CD8-positive, alpha-beta memory T cell (primary cell): ENCODE data around the gene GOLGA6L25. TPM values are rescaled to one million over a fixed set of nuclear protein-coding genes. Genes with fewer than 3 reads are reported as not detected.
A peak's percentile ranks its signal among the peaks of the same experiment; 100 is the strongest.
"Not testable (repeated sequence)": the region's sequence is repeated elsewhere in the genome, so short reads cannot be mapped to it uniquely, and the experiment has no call there.

Experiments
- CTCF ChIA-PET: fragments of 350-600 bp; sonication (Branson Sonifier 250); formaldehyde crosslinking; loops from one replicate; lab custom pipeline; 2021; ENCODE audit warnings: antibody characterized with exemption; lab: Charles Lee
- POLR2A ChIA-PET: fragments of 350-600 bp; sonication (Branson Sonifier 250); formaldehyde crosslinking; loops from one replicate; lab custom pipeline; 2021; ENCODE audit warnings: antibody characterized with exemption; lab: Charles Lee
- DNase-seq, 5 donors: peaks; one replicate each; pipeline versions ENCODE4 v3.0.0 to v3.0.0-alpha.2; 2020 to 2022; ENCODE audit warnings: mixed read lengths in 1 of 5
- H3K27ac ChIP-seq: one replicate; pipeline ENCODE4 v1.7.0; 2013; ENCODE audit warnings: low read depth, mild to moderate bottlenecking, low read length, moderate library complexity
- H3K27me3 ChIP-seq: 2 replicates; pipeline ENCODE4 v1.7.0; 2013; ENCODE audit warnings: low read length, mild to moderate bottlenecking; ENCODE audit not compliant: insufficient read depth, poor library complexity, severe bottlenecking
- H3K36me3 ChIP-seq: 2 replicates; pipeline ENCODE4 v1.7.0; 2013; ENCODE audit warnings: mild to moderate bottlenecking, low read length, moderate library complexity; ENCODE audit not compliant: insufficient read depth
- H3K4me1 ChIP-seq: 2 replicates; pipeline ENCODE4 v1.7.0; 2013; ENCODE audit warnings: mild to moderate bottlenecking, low read length, moderate library complexity; ENCODE audit not compliant: insufficient read depth
- H3K4me3 ChIP-seq: 2 replicates; pipeline ENCODE4 v1.7.0; 2013; ENCODE audit warnings: mild to moderate bottlenecking, low read length
- H3K9me3 ChIP-seq: 2 replicates; pipeline ENCODE4 v1.7.0; 2013; ENCODE audit warnings: mild to moderate bottlenecking, low read length
- H3K27ac Mint-ChIP-seq, 8 donors: one replicate each; pipeline ENCODE4 v1.8.0; 2020 to 2021; ENCODE audit warnings: mixed read lengths in 8 of 8, mild to moderate bottlenecking in 6 of 8, inconsistent platforms in 3 of 8, moderate library complexity in 3 of 8
- H3K27me3 Mint-ChIP-seq, 2 donors: one replicate each; pipeline ENCODE4 v1.8.0; 2020 to 2021; ENCODE audit warnings: mixed read lengths in 2 of 2, mild to moderate bottlenecking in 1 of 2, moderate library complexity in 1 of 2
- H3K36me3 Mint-ChIP-seq, 3 donors: one replicate each; pipeline ENCODE4 v1.8.0; 2020 to 2021; ENCODE audit warnings: mixed read lengths in 3 of 3, inconsistent platforms in 1 of 3, mild to moderate bottlenecking in 1 of 3
- H3K4me1 Mint-ChIP-seq, 3 donors: one replicate each; pipeline ENCODE4 v1.8.0; 2020 to 2021; ENCODE audit warnings: mixed read lengths in 3 of 3, inconsistent platforms in 1 of 3, mild to moderate bottlenecking in 1 of 3
- H3K4me3 Mint-ChIP-seq, 7 donors: one replicate each; pipeline ENCODE4 v1.8.0; 2020 to 2021; ENCODE audit warnings: mixed read lengths in 7 of 7, mild to moderate bottlenecking in 6 of 7, moderate library complexity in 4 of 7, inconsistent platforms in 2 of 7
- H3K9me3 Mint-ChIP-seq, 5 donors: one replicate each; pipeline ENCODE4 v1.8.0; 2020 to 2022; ENCODE audit warnings: mixed read lengths in 5 of 5, mild to moderate bottlenecking in 3 of 5, moderate library complexity in 2 of 5, inconsistent platforms in 1 of 5
- polyA plus RNA-seq: library from polyadenylated mRNA; unstranded; fragments of 300-500 nt; fragmentation: Illumina TruSeq; gene quantifications from one replicate; pipeline ENCODE4 v1.2.3, GENCODE V29; 2021
- total RNA-seq, 2 experiments: library from RNA; stranded (reverse); gene quantifications; one replicate each; pipeline ENCODE4 v1.2.3, GENCODE V29; 2021

GOLGA6L25 gene, protein sequence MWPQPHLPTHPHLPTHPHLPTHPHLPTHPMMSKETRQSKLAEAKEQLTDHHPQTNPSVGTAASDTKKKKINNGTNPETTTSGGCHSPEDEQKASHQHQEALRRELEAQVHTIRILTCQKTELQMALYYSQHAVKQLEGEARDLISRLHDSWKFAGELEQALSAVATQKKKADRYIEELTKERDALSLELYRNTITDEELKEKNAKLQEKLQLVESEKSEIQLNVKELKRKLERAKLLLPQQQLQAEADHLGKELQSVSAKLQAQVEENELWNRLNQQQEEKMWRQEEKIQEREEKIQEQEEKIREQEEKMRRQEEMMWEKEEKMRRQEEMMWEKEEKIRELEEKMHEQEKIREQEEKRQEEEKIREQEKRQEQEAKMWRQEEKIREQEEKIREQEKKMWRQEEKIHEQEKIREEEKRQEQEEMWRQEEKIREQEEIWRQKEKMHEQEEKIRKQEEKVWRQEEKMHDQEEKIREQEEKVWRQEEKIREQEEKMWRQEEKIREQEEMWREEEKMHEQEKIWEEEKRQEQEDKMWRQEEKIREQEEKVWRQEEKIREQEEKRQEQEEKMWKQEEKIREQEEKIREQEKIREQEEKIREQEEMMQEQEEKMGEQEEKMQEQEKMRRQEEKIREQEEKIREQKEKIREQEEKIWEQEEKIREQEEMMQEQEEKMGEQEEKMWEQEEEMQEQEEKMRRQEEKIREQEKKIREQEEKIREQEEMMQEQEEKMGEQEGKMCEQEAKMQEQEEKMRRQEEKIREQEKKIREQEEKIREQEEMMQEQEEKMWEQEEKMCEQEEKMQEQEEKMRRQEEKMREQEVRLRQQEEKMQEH
- total RNA-seq = not detected
- not detected for polyA plus RNA-seq

DNA sequence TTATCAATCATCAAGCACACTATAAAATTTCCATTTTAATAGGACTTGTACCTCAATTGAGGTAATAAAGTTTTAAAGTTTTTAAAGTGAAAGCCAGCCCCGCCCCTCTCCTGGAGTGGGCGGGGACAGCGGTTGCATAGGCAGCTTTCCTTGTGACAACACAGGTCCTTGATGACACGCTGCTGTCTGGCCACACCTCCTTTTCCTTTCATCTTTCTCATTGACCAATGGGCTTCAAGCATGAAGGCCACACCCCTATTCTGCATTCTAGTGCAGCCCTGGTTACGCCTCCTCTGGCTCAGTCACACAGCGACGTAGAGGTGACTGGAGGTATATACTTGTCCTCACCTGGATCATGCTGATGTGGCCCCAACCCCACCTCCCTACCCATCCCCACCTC, at the start of gene GOLGA6L25:
GOLGA6L25 (plus strand) TSS at position 301 of the 400 bp plus-strand sequence; CDS start at position 362, 61 bp downstream.
- H3K27me3 ChIP-seq, H3K4me1 ChIP-seq, H3K27me3 Mint-ChIP-seq, H3K36me3 ChIP-seq, H3K4me1 Mint-ChIP-seq, H3K9me3 Mint-ChIP-seq, H3K27ac ChIP-seq, CTCF ChIA-PET, H3K36me3 Mint-ChIP-seq, H3K9me3 ChIP-seq, H3K4me3 Mint-ChIP-seq, H3K4me3 ChIP-seq, DNase-seq, H3K27ac Mint-ChIP-seq, POLR2A ChIA-PET: not testable (repeated sequence)

DNA sequence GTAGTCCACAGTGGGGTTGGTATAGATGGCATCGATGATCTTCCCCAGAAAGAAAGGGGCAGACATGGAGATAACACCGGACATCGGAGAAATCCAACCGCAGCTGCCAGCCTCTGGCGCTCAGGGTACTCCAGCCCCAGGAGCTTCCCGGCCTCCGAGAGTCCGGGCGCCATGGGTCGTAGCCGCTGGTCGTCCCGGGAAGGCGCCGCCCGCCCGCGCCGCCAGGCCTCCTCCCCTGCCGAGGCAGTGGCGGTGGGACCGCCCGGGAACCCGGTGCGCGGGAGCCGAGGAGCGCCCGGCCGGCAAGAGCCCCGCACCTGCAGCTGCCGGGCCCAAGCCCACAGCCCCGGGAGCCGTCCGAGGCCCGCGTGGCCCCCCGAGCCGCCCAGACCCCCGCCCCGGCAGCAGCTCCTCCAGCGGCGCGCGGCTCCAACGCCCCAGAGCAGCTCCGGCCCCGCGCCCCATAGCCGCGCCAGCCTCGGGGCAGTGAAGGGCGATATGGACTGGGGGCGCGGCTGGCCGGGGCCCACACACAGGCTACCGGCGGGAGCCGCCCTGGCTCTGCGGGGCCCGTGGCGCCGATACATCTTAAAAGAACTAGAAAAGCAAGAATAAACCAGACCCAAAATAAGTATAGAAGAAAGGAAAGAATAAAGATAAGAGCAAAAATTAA, 45.0 kb upstream of the GOLGA6L25 start:
- H3K4me3 ChIP-seq, DNase-seq, H3K27ac Mint-ChIP-seq, H3K27me3 ChIP-seq, CTCF ChIA-PET, H3K27ac ChIP-seq, H3K27me3 Mint-ChIP-seq, H3K9me3 ChIP-seq, H3K4me3 Mint-ChIP-seq, H3K4me1 ChIP-seq, H3K9me3 Mint-ChIP-seq, H3K36me3 Mint-ChIP-seq, POLR2A ChIA-PET, H3K36me3 ChIP-seq, H3K4me1 Mint-ChIP-seq: not testable (repeated sequence)

DNA sequence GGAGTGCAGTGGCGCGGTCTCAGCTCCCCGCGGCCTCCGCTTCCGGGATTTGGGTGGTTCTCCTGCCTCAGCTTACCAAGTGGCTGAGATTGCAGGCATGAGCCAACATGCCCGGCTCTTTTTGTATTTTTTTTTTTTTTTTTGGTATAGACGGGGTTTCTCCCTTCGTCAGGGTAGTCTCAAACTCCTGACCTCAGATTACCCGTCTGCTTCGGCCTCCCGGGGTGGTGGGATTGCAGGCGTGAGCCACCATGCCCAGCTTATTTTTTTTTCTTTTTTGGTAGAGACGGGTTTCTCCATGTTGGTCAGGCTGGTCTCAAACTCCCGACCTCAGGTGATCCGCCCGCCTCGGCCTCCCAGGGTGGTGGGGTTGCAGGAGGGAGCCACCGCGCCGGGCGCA, 39.2 kb upstream of the GOLGA6L25 start:
- peak in 1 of 5 donors; percentile 35 for DNase-seq
- H3K27me3 ChIP-seq, H3K36me3 Mint-ChIP-seq, H3K27ac Mint-ChIP-seq, H3K27me3 Mint-ChIP-seq, CTCF ChIA-PET, H3K4me1 Mint-ChIP-seq, H3K4me3 ChIP-seq, H3K4me3 Mint-ChIP-seq, H3K4me1 ChIP-seq, H3K9me3 Mint-ChIP-seq, H3K9me3 ChIP-seq, H3K27ac ChIP-seq, H3K36me3 ChIP-seq, POLR2A ChIA-PET: not testable (repeated sequence)

DNA sequence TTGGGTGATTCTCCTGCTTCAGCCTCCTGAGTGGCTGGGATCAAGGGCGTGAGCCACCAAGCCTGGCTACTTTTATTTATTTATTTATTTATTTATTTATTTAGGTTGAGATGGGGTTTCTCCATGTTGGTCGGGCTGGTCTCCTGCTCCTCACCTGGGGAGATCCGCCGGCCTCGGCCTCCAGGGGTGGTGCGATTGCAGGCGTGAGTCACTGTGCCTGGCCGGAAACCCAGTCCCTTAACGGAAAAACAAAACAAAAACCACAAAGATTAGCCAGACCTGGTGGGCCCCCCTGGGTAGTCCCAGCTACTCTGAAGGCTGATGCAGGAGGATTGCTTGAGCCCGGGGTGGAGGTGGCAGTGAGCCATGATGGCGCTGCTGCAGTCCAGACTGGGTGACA, 38.2 kb upstream of the GOLGA6L25 start:
- H3K9me3 Mint-ChIP-seq, H3K27me3 ChIP-seq, H3K27ac Mint-ChIP-seq, H3K36me3 ChIP-seq, H3K27me3 Mint-ChIP-seq, H3K9me3 ChIP-seq, H3K4me3 ChIP-seq, POLR2A ChIA-PET, H3K4me1 ChIP-seq, H3K4me1 Mint-ChIP-seq, H3K36me3 Mint-ChIP-seq, H3K4me3 Mint-ChIP-seq, CTCF ChIA-PET, DNase-seq, H3K27ac ChIP-seq: not testable (repeated sequence)

DNA sequence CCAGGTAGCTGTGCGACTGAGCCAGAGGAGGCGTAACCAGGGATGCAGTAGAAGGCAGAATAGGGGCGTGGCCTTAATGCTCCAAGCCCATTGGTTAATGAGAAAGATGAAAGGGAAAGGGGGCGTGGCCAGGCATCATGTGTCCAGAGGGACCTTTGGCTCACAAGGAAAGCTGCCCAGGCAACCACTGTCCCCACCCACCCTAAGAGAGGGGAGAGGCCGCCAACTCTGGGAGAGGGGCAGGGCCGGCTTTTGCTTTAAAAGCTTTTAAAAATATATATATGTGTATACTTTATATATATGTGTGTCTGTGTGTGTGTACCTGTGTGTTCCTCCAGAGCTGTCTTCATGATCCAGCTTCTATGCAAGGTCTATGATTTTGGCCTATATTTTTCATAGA, 20.4 kb upstream of the GOLGA6L25 start, which contains the start of gene GOLGA8G:
GOLGA8G (minus strand) TSS at position 18 of the 400 bp plus-strand sequence. CDS start 62 bp downstream, outside the sequence.
- H3K4me1 Mint-ChIP-seq, H3K4me3 ChIP-seq, H3K27me3 Mint-ChIP-seq, H3K9me3 ChIP-seq, H3K36me3 ChIP-seq, H3K27ac ChIP-seq, POLR2A ChIA-PET, H3K36me3 Mint-ChIP-seq, H3K4me3 Mint-ChIP-seq, H3K27me3 ChIP-seq, H3K4me1 ChIP-seq, H3K9me3 Mint-ChIP-seq, CTCF ChIA-PET, H3K27ac Mint-ChIP-seq: not testable (repeated sequence)
- DNase-seq = peak in 1 of 5 donors; percentile 36

DNA sequence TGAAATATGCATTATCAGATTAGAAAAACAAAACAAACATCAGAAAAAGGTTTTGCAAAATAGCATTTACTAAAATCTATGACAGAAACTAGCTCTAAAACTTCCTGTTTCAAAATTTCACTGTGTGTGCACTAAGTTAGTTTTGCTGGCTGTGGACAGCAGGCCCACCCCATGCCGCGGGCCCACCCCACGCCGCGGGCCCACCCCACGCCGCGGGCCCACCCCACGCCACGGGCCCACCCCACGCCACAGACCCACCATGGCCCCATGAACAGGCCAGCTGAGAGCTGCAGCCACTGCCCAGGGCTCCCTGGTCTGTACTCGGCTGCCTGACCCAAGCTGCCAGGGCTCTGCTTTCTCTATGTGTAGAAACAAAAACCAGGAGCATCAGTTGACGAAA, 20.0 kb downstream of the GOLGA6L25 start:
- POLR2A ChIA-PET, H3K4me1 Mint-ChIP-seq, H3K4me3 Mint-ChIP-seq, DNase-seq, H3K27me3 Mint-ChIP-seq, H3K9me3 ChIP-seq, H3K27me3 ChIP-seq, H3K36me3 ChIP-seq, H3K27ac ChIP-seq, CTCF ChIA-PET, H3K4me1 ChIP-seq, H3K9me3 Mint-ChIP-seq, H3K27ac Mint-ChIP-seq, H3K4me3 ChIP-seq, H3K36me3 Mint-ChIP-seq: not testable (repeated sequence)

DNA sequence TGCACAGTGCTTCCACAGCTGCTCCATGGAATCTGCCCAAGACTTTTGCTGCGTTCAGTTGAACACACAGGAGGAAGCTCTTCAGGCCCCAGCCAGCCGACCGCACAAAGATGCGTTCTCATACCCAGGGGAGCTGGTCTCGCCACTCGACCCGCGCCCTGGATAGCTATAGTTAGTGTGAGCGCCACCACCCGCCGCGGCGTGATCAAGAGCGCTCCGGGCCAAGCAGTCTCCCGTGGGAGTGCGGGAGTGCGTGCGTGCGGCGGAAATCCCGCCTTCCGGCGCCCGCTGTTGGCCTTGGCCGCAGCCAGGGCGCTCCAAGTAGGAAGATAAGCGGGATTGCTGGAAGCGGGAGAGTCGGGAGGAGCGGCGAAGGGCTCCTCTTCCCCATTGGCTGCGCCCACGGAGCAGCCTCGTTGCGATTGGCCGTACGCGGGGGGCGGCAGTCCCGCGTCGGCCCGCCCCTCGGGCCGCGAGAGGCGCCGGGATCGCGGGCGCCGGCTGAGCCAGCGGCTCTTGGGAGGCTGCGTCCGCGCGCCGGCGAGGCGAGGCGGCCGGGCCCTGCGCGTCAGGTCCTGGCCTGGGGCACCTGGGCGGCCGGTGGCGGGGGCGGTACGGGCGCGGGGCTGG, 35.7 kb downstream of the GOLGA6L25 start:
- H3K4me3 Mint-ChIP-seq = peak overlapping the region in 1 of 7 donors; percentile 96
- H3K36me3 ChIP-seq, H3K9me3 Mint-ChIP-seq, POLR2A ChIA-PET, H3K4me1 Mint-ChIP-seq, H3K4me1 ChIP-seq, H3K27ac Mint-ChIP-seq, H3K27me3 ChIP-seq, H3K9me3 ChIP-seq, DNase-seq, H3K27me3 Mint-ChIP-seq, H3K27ac ChIP-seq, CTCF ChIA-PET, H3K36me3 Mint-ChIP-seq, H3K4me3 ChIP-seq: not testable (repeated sequence)

DNA sequence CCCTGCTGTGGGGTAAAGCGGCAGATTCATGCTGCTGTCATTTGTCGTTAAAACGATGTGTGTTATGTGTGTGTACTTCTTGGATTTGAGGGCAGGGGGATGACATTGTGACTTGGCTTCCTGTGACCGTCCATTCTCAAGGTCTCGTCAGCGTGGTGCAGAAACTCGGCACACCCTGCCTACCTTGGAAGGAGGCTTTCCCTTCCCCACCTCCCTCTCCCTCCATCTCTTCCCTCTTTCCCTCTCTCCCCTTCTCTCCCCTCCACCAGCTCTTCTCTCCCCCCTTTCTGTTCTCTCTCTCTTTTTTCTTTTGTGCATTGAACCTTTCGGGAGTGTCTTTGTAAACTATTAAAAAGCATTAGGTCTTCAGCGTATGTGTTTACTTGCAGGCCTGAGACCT, 36.4 kb downstream of the GOLGA6L25 start:
- H3K27me3 Mint-ChIP-seq, H3K36me3 Mint-ChIP-seq, H3K9me3 Mint-ChIP-seq, CTCF ChIA-PET, H3K36me3 ChIP-seq, H3K9me3 ChIP-seq, H3K27ac ChIP-seq, POLR2A ChIA-PET, H3K4me3 ChIP-seq, H3K27me3 ChIP-seq, H3K4me1 ChIP-seq, H3K4me1 Mint-ChIP-seq: not testable (repeated sequence)
- peak in 1 of 5 donors; percentile 29 for DNase-seq
- H3K4me3 Mint-ChIP-seq = peak overlapping the region; percentile 91 to 99 (median 96)
- peak overlapping the region; percentile 22 to 97 (median 90) for H3K27ac Mint-ChIP-seq
